Esophagus (tissue), 2 donors: ENCODE measurements around the gene VSIG2. TPM values are rescaled to one million over a fixed set of nuclear protein-coding genes. Genes with fewer than 3 reads are reported as not detected.

Source experiments
- H3K27ac ChIP-seq, 2 donors: one replicate each; pipeline ENCODE4 v1.5.1; 2013; ENCODE audit warnings: low read depth in 2 of 2, mild to moderate bottlenecking in 2 of 2, inconsistent platforms in 1 of 2, low read length in 1 of 2, moderate library complexity in 1 of 2
- H3K27me3 ChIP-seq, 2 donors: one replicate each; pipeline ENCODE4 v1.6.1; 2013; ENCODE audit warnings: low read length in 2 of 2, control low read depth in 1 of 2, mild to moderate bottlenecking in 1 of 2; ENCODE audit not compliant: insufficient read depth in 2 of 2, control insufficient read depth in 1 of 2
- H3K36me3 ChIP-seq, 2 donors: one replicate each; pipeline ENCODE4 v1.6.1; 2013; ENCODE audit warnings: low read length in 1 of 2; ENCODE audit not compliant: control insufficient read depth in 2 of 2, insufficient read depth in 2 of 2
- H3K4me1 ChIP-seq, 2 donors: one replicate each; pipeline ENCODE4 v1.6.1; 2013; ENCODE audit warnings: low read length in 1 of 2; ENCODE audit not compliant: control insufficient read depth in 2 of 2, insufficient read depth in 2 of 2
- H3K4me3 ChIP-seq, 2 donors: one replicate each; pipeline ENCODE4 v1.5.1; 2013; ENCODE audit warnings: low read length in 2 of 2, mild to moderate bottlenecking in 2 of 2, low read depth in 1 of 2, moderate library complexity in 1 of 2
- H3K9me3 ChIP-seq, 2 donors: one replicate each; pipeline ENCODE4 v1.6.1; 2013; ENCODE audit warnings: mild to moderate bottlenecking in 2 of 2, low read depth in 1 of 2, low read length in 1 of 2, moderate library complexity in 1 of 2; ENCODE audit not compliant: control insufficient read depth in 2 of 2, insufficient read depth in 1 of 2
- WGBS, 2 donors: extraction: QIAGEN DNeasy Blood & Tissue Kit; methylation state at CpG; one replicate each; pipeline ENCODE4 v1.1.7; 2013; 5-methylcytosine and 5-hydroxymethylcytosine counted together
- polyA plus RNA-seq, 2 donors: library from polyadenylated mRNA; stranded (reverse); fragments of 200-250 nt; gene quantifications; one replicate each; pipeline ENCODE4 v1.2.3, GENCODE V29; 2013
- donor health status: healthy with polysubstance abuse.
- donor health status: Bipolar disorder and iron deficiency.

Gene VSIG2
- polyA plus RNA-seq, 2 donors = 9.7 to 51.4 TPM

GRCh38 chr11:124742555-124742954, 9.5 kb downstream of the VSIG2 start:
- WGBS, 2 donors = 83 to 84% methylated on average over 2 of the region's 2 CpGs
- no peak overlapping the region for H3K4me3 ChIP-seq
- H3K27ac ChIP-seq = no peak overlapping the region
- H3K9me3 ChIP-seq = no peaks in the 10 kb centered on the region
- peaks cover 4 to 11% of the 10 kb centered on the region in 2 donors for H3K4me1 ChIP-seq
- H3K27me3 ChIP-seq = peaks cover 0 to 3% of the 10 kb centered on the region in 2 donors
- no peaks in the 10 kb centered on the region for H3K36me3 ChIP-seq

GRCh38 chr11:124740277-124740882, 11.7 kb downstream of the VSIG2 start:
- peak overlapping the region; percentile 35 to 54 for H3K4me3 ChIP-seq
- peaks cover 0 to 3% of the 10 kb centered on the region in 2 donors for H3K27me3 ChIP-seq
- no peak overlapping the region for H3K27ac ChIP-seq
- H3K4me1 ChIP-seq = peaks cover 1 to 8% of the 10 kb centered on the region in 2 donors
- WGBS, 2 donors = 2 to 3% methylated on average over 36 to 37 of the region's 37 CpGs
- H3K36me3 ChIP-seq = no peaks in the 10 kb centered on the region
- no peaks in the 10 kb centered on the region for H3K9me3 ChIP-seq

- WGBS, 2 donors = 2% methylated on average over 53 to 59 of the region's 59 CpGs
- peak within 1 kb of the TSS; percentile 35 to 54 for H3K4me3 ChIP-seq
- no peak within 1 kb of the TSS for H3K27ac ChIP-seq
- peaks cover 0 to 5% of the 10 kb centered on the region in 2 donors for H3K4me1 ChIP-seq
- H3K9me3 ChIP-seq = no peaks in the 10 kb centered on the region
- peaks cover 0 to 3% of the 10 kb centered on the region in 2 donors for H3K27me3 ChIP-seq
- no peaks in the 10 kb centered on the region for H3K36me3 ChIP-seq
Observed at GRCh38 chr11:124739479-124740276, 12.4 kb downstream of the VSIG2 start, which contains the start of gene NRGN. TSS of gene NRGN (plus strand) at chr11:124739942. CDS start at chr11:124740085, 143 bp downstream.

- Histone ChIP-seq H3K27ac (no peak overlapping the region), H3K36me3 (no peaks in the 10 kb centered on the region), H3K9me3 (no peaks in the 10 kb centered on the region), H3K27me3 (peaks cover 0 to 3% of the 10 kb centered on the region in 2 donors), H3K4me3 (no peak overlapping the region), H3K4me1 (peaks cover 0 to 5% of the 10 kb centered on the region in 2 donors)
- WGBS, 2 donors = 61 to 75% methylated on average over 21 of the region's 21 CpGs
Observed at GRCh38 chr11:124738713-124739478, 13.2 kb downstream of the VSIG2 start.

GRCh38 chr11:124737638-124738305, 14.3 kb downstream of the VSIG2 start:
- H3K27ac ChIP-seq = no peak overlapping the region
- H3K4me1 ChIP-seq = peaks cover 0 to 5% of the 10 kb centered on the region in 2 donors
- no peak overlapping the region for H3K4me3 ChIP-seq
- H3K36me3 ChIP-seq = no peaks in the 10 kb centered on the region
- peaks cover 0 to 3% of the 10 kb centered on the region in 2 donors for H3K27me3 ChIP-seq
- no peaks in the 10 kb centered on the region for H3K9me3 ChIP-seq
- WGBS, 2 donors = 81 to 88% methylated on average over 7 of the region's 7 CpGs

GRCh38 chr11:124736736-124737135, 15.3 kb downstream of the VSIG2 start:
- 53 to 55% methylated on average over 3 of the region's 3 CpGs for WGBS, 2 donors
- Histone ChIP-seq H3K27ac (no peak overlapping the region), H3K27me3 (peaks cover 0 to under 1% of the 10 kb centered on the region in 2 donors), H3K4me1 (peaks cover 0 to 5% of the 10 kb centered on the region in 2 donors), H3K9me3 (no peaks in the 10 kb centered on the region), H3K36me3 (no peaks in the 10 kb centered on the region), H3K4me3 (no peak overlapping the region)

- Histone ChIP-seq H3K36me3 (no peaks in the 10 kb centered on the region), H3K4me1 (no peaks in the 10 kb centered on the region), H3K27ac (no peak overlapping the region), H3K4me3 (no peak overlapping the region), H3K9me3 (no peaks in the 10 kb centered on the region), H3K27me3 (no peaks in the 10 kb centered on the region)
- WGBS, 2 donors = 78 to 92% methylated on average over 4 of the region's 4 CpGs
Observed at GRCh38 chr11:124732230-124732629, 19.8 kb downstream of the VSIG2 start.

- 88 to 90% methylated on average over 4 of the region's 4 CpGs for WGBS, 2 donors
- no peaks in the 10 kb centered on the region for H3K9me3 ChIP-seq
Observed at GRCh38 chr11:124729571-124729970, 22.5 kb downstream of the VSIG2 start.

GRCh38 chr11:124728134-124728533, 23.9 kb downstream of the VSIG2 start:
- Histone ChIP-seq H3K4me1 (no peaks in the 10 kb centered on the region), H3K9me3 (no peaks in the 10 kb centered on the region), H3K27me3 (no peaks in the 10 kb centered on the region), H3K4me3 (no peak overlapping the region), H3K27ac (no peak overlapping the region), H3K36me3 (no peaks in the 10 kb centered on the region)
- 74 to 81% methylated on average over 2 of the region's 2 CpGs for WGBS, 2 donors

More at GRCh38 chr11:124729571-124729970, 22.5 kb downstream of the VSIG2 start:
- H3K27me3 ChIP-seq = no peaks in the 10 kb centered on the region
- H3K4me1 ChIP-seq = no peaks in the 10 kb centered on the region
- H3K36me3 ChIP-seq = no peaks in the 10 kb centered on the region
- H3K27ac ChIP-seq = no peak overlapping the region
- H3K4me3 ChIP-seq = no peak overlapping the region
